Measurements from ENCODE around the gene C1orf210.

C1orf210 gene

GRCh38 chr1:43269627-43270375 is 15.6 kb downstream of the C1orf210 start, which contains the start of gene TMEM125:
TMEM125 (plus strand) TSS chr1:43269983; CDS start chr1:43272723, 2,740 bp downstream.
- 0 out of 2 replicates have a peak, but pooled peaks cover 3% of the 10 kb centered on the region for H3K9me3 ChIP-seq (ENCODE audit: control insufficient read depth, insufficient read depth, low read length)
- H3K9ac ChIP-seq (ENCODE audit: low read depth, low read length) = peak within 1 kb of the TSS; percentile 54; the same call in 1 of the 2 replicates
- peaks cover 18% of the 10 kb centered on the region; the same call in 1 of the 2 replicates for H3K4me1 ChIP-seq (ENCODE audit: insufficient read depth, low read length)
- no peaks in the 10 kb centered on the region for H3K36me3 ChIP-seq (ENCODE audit: insufficient read depth, low read length)

- Histone ChIP-seq H3K9me3 (ENCODE audit: control insufficient read depth, insufficient read depth, low read length) (0 out of 2 replicates have a peak, but pooled peaks cover 4% of the 10 kb centered on the region), H3K9ac (ENCODE audit: low read depth, low read length) (no peak overlapping the region), H3K4me1 (ENCODE audit: insufficient read depth, low read length) (peaks cover 18% of the 10 kb centered on the region; the same call in 1 of the 2 replicates), H3K36me3 (ENCODE audit: insufficient read depth, low read length) (no peaks in the 10 kb centered on the region)
Measured at GRCh38 chr1:43267818-43268425, 17.5 kb downstream of the C1orf210 start.

GRCh38 chr1:43267291-43267805 is 18.0 kb downstream of the C1orf210 start:
- H3K9ac ChIP-seq (ENCODE audit: low read depth, low read length) = no peak overlapping the region
- no peaks in the 10 kb centered on the region for H3K36me3 ChIP-seq (ENCODE audit: insufficient read depth, low read length)
- peaks cover 18% of the 10 kb centered on the region; the same call in 1 of the 2 replicates for H3K4me1 ChIP-seq (ENCODE audit: insufficient read depth, low read length)
- H3K9me3 ChIP-seq (ENCODE audit: control insufficient read depth, insufficient read depth, low read length) = peaks cover 7% of the 10 kb centered on the region; the same call in 1 of the 2 replicates

DNA sequence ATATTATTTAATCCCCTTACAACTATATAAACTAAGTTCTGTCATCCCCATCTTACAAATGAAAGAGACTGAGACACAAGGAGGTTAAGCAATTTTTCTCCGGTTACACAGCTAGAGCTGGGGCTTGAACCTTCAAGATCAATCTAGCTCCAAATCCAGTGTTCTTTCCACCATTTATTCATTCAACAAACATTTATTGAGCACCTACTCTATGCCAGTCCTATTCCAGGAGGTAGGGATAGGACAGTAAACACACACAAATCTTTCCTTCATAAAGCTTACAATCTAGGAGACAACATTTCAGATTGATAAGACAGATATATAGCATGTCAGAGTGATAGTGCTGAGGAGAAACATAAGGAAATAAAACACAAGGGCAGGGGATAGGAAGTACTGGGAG is 18.5 kb downstream of the C1orf210 start:
- peaks cover 7% of the 10 kb centered on the region; the same call in 1 of the 2 replicates for H3K9me3 ChIP-seq (ENCODE audit: control insufficient read depth, insufficient read depth, low read length)
- H3K4me1 ChIP-seq (ENCODE audit: insufficient read depth, low read length) = peaks cover 16% of the 10 kb centered on the region; the same call in 1 of the 2 replicates
- no peak overlapping the region for H3K9ac ChIP-seq (ENCODE audit: low read depth, low read length)
- H3K36me3 ChIP-seq (ENCODE audit: insufficient read depth, low read length) = no peaks in the 10 kb centered on the region

- no peaks in the 10 kb centered on the region for H3K36me3 ChIP-seq (ENCODE audit: insufficient read depth, low read length)
- H3K9ac ChIP-seq (ENCODE audit: low read depth, low read length) = no peak overlapping the region
- peaks cover 10% of the 10 kb centered on the region; the same call in 1 of the 2 replicates for H3K4me1 ChIP-seq (ENCODE audit: insufficient read depth, low read length)
- H3K9me3 ChIP-seq (ENCODE audit: control insufficient read depth, insufficient read depth, low read length) = peaks cover 15% of the 10 kb centered on the region; the same call in 1 of the 2 replicates
Measured at GRCh38 chr1:43265431-43265830, 19.9 kb downstream of the C1orf210 start.

GRCh38 chr1:43258370-43258769 is 27.0 kb downstream of the C1orf210 start:
- H3K9me3 ChIP-seq (ENCODE audit: control insufficient read depth, insufficient read depth, low read length) = peaks cover 21% of the 10 kb centered on the region
- H3K9ac ChIP-seq (ENCODE audit: low read depth, low read length) = no peak overlapping the region

GRCh38 chr1:43256675-43257570 is 28.5 kb downstream of the C1orf210 start:
- Histone ChIP-seq H3K9ac (ENCODE audit: low read depth, low read length) (no peak overlapping the region), H3K4me1 (ENCODE audit: insufficient read depth, low read length) (no peaks in the 10 kb centered on the region), H3K9me3 (ENCODE audit: control insufficient read depth, insufficient read depth, low read length) (peaks cover 17% of the 10 kb centered on the region), H3K36me3 (ENCODE audit: insufficient read depth, low read length) (no peaks in the 10 kb centered on the region)

More at GRCh38 chr1:43258370-43258769, 27.0 kb downstream of the C1orf210 start:
- Histone ChIP-seq H3K36me3 (ENCODE audit: insufficient read depth, low read length) (no peaks in the 10 kb centered on the region), H3K4me1 (ENCODE audit: insufficient read depth, low read length) (no peaks in the 10 kb centered on the region)

DNA sequence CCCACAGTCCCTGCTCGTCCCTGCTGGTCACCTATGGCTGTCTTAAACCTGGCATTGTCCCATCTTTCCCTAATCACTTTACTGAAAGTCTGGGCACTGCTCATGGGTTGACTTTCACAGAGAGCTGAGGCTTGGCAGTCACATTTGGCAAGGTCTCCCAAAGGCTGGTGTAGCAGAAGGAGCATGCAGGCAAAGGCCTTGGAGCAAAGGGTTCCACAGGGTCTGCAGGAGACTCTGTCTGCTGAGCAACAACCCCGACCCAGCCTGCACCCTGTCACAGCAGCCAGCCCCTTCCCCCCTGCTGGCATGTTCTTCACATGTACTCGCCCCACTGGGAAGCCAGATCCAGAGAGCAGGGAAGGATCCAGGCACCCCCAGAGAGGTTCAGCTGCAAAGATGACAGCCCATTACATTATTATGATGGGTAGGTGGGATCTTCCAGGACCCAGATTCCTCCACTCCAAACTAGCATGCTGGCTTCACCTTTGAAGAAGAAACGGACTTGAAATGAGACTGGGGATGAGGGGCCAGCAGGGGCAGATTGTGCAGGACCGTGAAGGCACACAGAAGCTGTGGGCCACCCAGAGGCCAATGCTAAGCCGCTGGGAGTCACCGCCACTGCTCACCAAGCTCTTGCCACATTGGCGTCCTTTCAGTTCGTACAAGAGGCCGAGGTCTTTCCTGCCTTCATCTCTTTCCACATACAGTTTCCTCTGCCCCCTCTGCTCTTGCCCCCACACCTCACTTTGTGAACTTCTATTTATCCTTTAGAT is 29.8 kb downstream of the C1orf210 start:
- Histone ChIP-seq H3K36me3 (ENCODE audit: insufficient read depth, low read length) (no peaks in the 10 kb centered on the region), H3K9me3 (ENCODE audit: control insufficient read depth, insufficient read depth, low read length) (peaks cover 11% of the 10 kb centered on the region), H3K4me1 (ENCODE audit: insufficient read depth, low read length) (no peaks in the 10 kb centered on the region), H3K9ac (ENCODE audit: low read depth, low read length) (no peak overlapping the region)

DNA sequence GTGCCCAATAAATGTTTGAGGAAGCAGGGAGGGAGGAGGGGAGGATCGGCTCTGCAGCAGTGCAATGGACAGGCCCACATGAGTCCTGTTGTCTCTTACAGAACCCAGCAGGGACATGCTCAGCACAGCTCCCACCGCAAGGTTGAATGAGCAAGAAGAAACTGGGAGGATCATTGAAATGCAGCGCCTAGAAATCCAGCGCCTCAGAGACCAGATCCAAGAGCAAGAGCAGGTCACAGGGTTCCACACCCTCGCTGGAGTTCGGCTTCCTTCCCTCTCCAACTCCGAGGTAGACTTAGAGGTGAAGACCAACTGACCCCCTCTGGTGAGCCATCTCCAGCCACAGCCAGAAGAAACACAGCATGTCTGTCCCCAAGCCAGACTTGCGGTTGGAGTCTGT is 31.5 kb downstream of the C1orf210 start:
- Histone ChIP-seq H3K4me1 (ENCODE audit: insufficient read depth, low read length) (no peaks in the 10 kb centered on the region), H3K36me3 (ENCODE audit: insufficient read depth, low read length) (no peaks in the 10 kb centered on the region), H3K9ac (ENCODE audit: low read depth, low read length) (no peak overlapping the region), H3K9me3 (ENCODE audit: control insufficient read depth, insufficient read depth, low read length) (peaks cover 14% of the 10 kb centered on the region)

GRCh38 chr1:43253173-43253572 is 32.2 kb downstream of the C1orf210 start:
- Histone ChIP-seq H3K9ac (ENCODE audit: low read depth, low read length) (no peak overlapping the region), H3K9me3 (ENCODE audit: control insufficient read depth, insufficient read depth, low read length) (peaks cover 9% of the 10 kb centered on the region), H3K36me3 (ENCODE audit: insufficient read depth, low read length) (no peaks in the 10 kb centered on the region), H3K4me1 (ENCODE audit: insufficient read depth, low read length) (no peaks in the 10 kb centered on the region)

DNA sequence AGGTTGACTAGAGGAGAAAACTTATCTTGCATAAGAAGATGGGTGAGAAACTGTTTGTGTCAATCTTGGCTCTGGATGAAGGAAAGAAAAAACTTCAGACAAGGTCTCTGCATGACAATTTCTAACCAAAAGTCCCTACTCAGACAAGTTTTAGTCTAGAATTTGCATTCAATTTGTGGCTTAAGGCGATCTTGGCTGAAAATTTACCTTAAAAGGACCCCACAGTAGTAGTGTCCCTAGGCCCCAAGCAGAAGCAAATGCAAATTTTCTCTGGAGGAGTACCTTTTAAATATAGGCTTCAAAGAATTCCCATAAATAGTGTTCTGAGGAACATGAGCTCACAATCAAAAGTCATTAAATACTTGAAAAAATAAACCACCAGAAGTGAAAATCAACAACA is 33.2 kb downstream of the C1orf210 start:
- H3K9me3 ChIP-seq (ENCODE audit: control insufficient read depth, insufficient read depth, low read length) = peaks cover 8% of the 10 kb centered on the region

DNA sequence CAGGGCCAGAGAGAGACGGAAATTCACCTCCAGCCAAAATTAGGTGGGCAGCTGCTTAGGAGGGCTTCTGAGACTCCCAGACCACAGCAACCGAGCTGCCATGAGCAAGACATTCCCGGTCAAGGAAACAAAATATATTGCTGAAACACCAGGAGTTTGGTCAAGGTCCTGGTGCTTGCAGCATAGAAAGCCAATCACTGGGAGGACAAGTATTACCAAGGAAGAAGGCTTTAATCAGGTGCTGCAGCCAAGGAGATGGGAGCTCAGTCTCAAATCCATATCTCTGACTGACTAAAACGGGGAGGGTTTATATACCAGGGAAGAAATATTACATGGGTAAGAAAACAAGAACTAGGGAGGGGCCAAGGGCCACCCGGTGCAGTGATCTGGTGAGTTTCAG is 34.4 kb downstream of the C1orf210 start:
- Histone ChIP-seq H3K9me3 (ENCODE audit: control insufficient read depth, insufficient read depth, low read length) (peaks cover 15% of the 10 kb centered on the region), H3K9ac (ENCODE audit: low read depth, low read length) (no peak overlapping the region), H3K4me1 (ENCODE audit: insufficient read depth, low read length) (no peaks in the 10 kb centered on the region)

More for the DNA sequence above, 33.2 kb downstream of the C1orf210 start:
- H3K9ac ChIP-seq (ENCODE audit: low read depth, low read length) = no peak overlapping the region
- H3K36me3 ChIP-seq (ENCODE audit: insufficient read depth, low read length) = no peaks in the 10 kb centered on the region
- H3K4me1 ChIP-seq (ENCODE audit: insufficient read depth, low read length) = no peaks in the 10 kb centered on the region

DNA sequence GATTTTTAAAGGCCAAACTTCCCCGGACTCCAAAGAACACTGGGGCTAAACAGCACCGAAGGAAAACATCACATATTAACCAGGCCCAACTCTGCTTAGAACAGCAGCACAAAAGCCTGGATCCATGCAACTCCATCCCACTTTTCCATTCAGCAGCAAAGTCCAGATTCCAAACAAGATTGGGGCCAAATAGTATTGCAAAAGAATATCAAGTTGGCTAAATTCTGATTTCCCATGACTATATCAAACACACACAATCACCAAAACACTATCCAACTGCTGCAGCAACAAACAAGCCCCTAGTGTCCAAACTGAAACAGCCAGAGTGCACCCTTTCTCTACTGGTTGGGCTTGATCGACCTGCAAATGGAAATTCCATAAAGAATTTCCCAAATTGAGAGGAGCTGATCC is 35.0 kb downstream of the C1orf210 start:
- Histone ChIP-seq H3K36me3 (ENCODE audit: insufficient read depth, low read length) (no peaks in the 10 kb centered on the region), H3K9me3 (ENCODE audit: control insufficient read depth, insufficient read depth, low read length) (peaks cover 15% of the 10 kb centered on the region), H3K9ac (ENCODE audit: low read depth, low read length) (no peak overlapping the region), H3K4me1 (ENCODE audit: insufficient read depth, low read length) (no peaks in the 10 kb centered on the region)

More for the DNA sequence above, 34.4 kb downstream of the C1orf210 start:
- H3K36me3 ChIP-seq (ENCODE audit: insufficient read depth, low read length) = no peaks in the 10 kb centered on the region
